Measurements from ENCODE around the gene METTL14.

DNA sequence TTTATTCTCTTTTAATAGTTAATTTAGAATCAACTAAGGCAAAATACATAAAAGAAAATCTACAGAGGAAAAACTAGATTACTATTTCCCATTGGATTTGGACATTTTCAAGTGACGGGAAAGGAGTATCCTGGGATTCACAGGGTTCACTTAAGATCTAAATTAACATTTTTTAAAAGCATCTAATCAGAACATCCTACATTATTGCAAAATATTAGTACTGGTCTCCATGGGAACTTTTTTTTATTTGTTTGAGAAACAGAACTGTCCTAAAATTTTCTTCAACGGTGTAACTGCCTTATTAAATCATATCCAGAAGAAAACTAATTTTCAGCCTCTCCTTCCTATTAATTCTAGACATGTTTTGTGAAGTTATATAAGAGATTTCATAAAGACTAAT, 69.7 kb downstream of the METTL14 start:
- TF ChIP-seq CTCF (IDR thresholded peaks at IDR 0.05) (no peak), POLR2A (IDR thresholded peaks at IDR 0.05) (no peak), EP300 (IDR thresholded peaks at IDR 0.05) (no peak)

All from stomach (tissue), 4 donors.